CD4-positive, alpha-beta T cell treated with Interleukin-17A for 1 hour (primary cell): ENCODE measurements around the gene PROX2.

Experiments used
- DNase-seq: peaks from one replicate; pipeline ENCODE4 v3.0.0-alpha.2; 2020

PROX2 gene

GRCh38 chr14:74875941-74876913 is at the start of gene PROX2:
Gene PROX2, minus strand, starts transcription at chr14:74876145. Its CDS starts 12,311 bp downstream, at chr14:74863834.
- DNase-seq, result peak; percentile 23

GRCh38 chr14:74924061-74924460 is 48.1 kb upstream of the PROX2 start:
- DNase-seq, result no peak

- peak; percentile 74 for DNase-seq
Measured at GRCh38 chr14:74922752-74923401, 46.9 kb upstream of the PROX2 start, which contains the start of gene RPS6KL1. Gene RPS6KL1, minus strand, starts transcription at chr14:74923260. Its CDS starts 1,719 bp downstream, at chr14:74921541.

- DNase-seq, result no peak
Measured at GRCh38 chr14:74921987-74922751, 46.2 kb upstream of the PROX2 start.

GRCh38 chr14:74921053-74921620 is 45.2 kb upstream of the PROX2 start:
- no peak for DNase-seq

GRCh38 chr14:74920281-74920680 is 44.3 kb upstream of the PROX2 start:
- no peak for DNase-seq

GRCh38 chr14:74919421-74920165 is 43.6 kb upstream of the PROX2 start:
- no peak for DNase-seq

GRCh38 chr14:74918380-74918779 is 42.4 kb upstream of the PROX2 start:
- no peak for DNase-seq

GRCh38 chr14:74917646-74918081 is 41.7 kb upstream of the PROX2 start:
- DNase-seq, result no peak

- DNase-seq, result no peak
Measured at GRCh38 chr14:74917178-74917543, 41.2 kb upstream of the PROX2 start.

- no peak for DNase-seq
Measured at GRCh38 chr14:74915826-74916225, 39.9 kb upstream of the PROX2 start.

- no peak for DNase-seq
Measured at GRCh38 chr14:74915426-74915825, 39.5 kb upstream of the PROX2 start.

GRCh38 chr14:74913986-74914573 is 38.1 kb upstream of the PROX2 start:
- peak; percentile 13 for DNase-seq

GRCh38 chr14:74913393-74913910 is 37.5 kb upstream of the PROX2 start:
- DNase-seq, result no peak

GRCh38 chr14:74912801-74913200 is 36.9 kb upstream of the PROX2 start:
- DNase-seq, result no peak

- no peak for DNase-seq
Measured at GRCh38 chr14:74912111-74912510, 36.2 kb upstream of the PROX2 start.

GRCh38 chr14:74911704-74912103 is 35.8 kb upstream of the PROX2 start:
- no peak for DNase-seq

- DNase-seq, result no peak
Measured at GRCh38 chr14:74911221-74911620, 35.3 kb upstream of the PROX2 start.

- DNase-seq, result no peak
Measured at GRCh38 chr14:74910556-74910955, 34.6 kb upstream of the PROX2 start.

GRCh38 chr14:74909911-74910310 is 34.0 kb upstream of the PROX2 start:
- DNase-seq, result no peak

GRCh38 chr14:74909501-74909900 is 33.6 kb upstream of the PROX2 start:
- DNase-seq, result no peak
